Astrocyte of the cerebellum (primary cell): Measurements from ENCODE around the gene RNF220.

Experiments used
- DNase-seq: peaks from one replicate; pipeline ENCODE4 v3.0.0-alpha.2; 2011; ENCODE audit warnings: low read depth
- H3K4me3 ChIP-seq: 2 replicates; pipeline ENCODE4 v1.5.1; 2011; ENCODE audit warnings: mild to moderate bottlenecking, low read depth, low read length, moderate library complexity
- in situ Hi-C: cut with HindIII; loops from 2 replicates; pipeline ENCODE4 v1.10.0; 2017; ENCODE audit warnings: low sequenced_read_pairs
- TF ChIP-seq, protein P1 (sequence below): IDR thresholded peaks from 2 replicates; pipeline ENCODE4 v1.5.1; 2012; ENCODE audit warnings: low read length, low read depth, moderate library complexity, mild to moderate bottlenecking; ENCODE audit errors: missing control alignments

The RNF220 gene

GRCh38 chr1:44519035-44519676 is 114.1 kb downstream of the RNF220 start:
- no peak for DNase-seq
- H3K4me3 ChIP-seq: no peak overlapping the region
- TF ChIP-seq, protein P1, sequence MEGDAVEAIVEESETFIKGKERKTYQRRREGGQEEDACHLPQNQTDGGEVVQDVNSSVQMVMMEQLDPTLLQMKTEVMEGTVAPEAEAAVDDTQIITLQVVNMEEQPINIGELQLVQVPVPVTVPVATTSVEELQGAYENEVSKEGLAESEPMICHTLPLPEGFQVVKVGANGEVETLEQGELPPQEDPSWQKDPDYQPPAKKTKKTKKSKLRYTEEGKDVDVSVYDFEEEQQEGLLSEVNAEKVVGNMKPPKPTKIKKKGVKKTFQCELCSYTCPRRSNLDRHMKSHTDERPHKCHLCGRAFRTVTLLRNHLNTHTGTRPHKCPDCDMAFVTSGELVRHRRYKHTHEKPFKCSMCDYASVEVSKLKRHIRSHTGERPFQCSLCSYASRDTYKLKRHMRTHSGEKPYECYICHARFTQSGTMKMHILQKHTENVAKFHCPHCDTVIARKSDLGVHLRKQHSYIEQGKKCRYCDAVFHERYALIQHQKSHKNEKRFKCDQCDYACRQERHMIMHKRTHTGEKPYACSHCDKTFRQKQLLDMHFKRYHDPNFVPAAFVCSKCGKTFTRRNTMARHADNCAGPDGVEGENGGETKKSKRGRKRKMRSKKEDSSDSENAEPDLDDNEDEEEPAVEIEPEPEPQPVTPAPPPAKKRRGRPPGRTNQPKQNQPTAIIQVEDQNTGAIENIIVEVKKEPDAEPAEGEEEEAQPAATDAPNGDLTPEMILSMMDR: no peak
- in situ Hi-C loops: no loop called here

- in situ Hi-C loops: no loop called here
- no peak for DNase-seq
- no peak overlapping the region for H3K4me3 ChIP-seq
- TF ChIP-seq, protein P1: no peak
Measured at GRCh38 chr1:44521378-44522080, 116.5 kb downstream of the RNF220 start.

DNA sequence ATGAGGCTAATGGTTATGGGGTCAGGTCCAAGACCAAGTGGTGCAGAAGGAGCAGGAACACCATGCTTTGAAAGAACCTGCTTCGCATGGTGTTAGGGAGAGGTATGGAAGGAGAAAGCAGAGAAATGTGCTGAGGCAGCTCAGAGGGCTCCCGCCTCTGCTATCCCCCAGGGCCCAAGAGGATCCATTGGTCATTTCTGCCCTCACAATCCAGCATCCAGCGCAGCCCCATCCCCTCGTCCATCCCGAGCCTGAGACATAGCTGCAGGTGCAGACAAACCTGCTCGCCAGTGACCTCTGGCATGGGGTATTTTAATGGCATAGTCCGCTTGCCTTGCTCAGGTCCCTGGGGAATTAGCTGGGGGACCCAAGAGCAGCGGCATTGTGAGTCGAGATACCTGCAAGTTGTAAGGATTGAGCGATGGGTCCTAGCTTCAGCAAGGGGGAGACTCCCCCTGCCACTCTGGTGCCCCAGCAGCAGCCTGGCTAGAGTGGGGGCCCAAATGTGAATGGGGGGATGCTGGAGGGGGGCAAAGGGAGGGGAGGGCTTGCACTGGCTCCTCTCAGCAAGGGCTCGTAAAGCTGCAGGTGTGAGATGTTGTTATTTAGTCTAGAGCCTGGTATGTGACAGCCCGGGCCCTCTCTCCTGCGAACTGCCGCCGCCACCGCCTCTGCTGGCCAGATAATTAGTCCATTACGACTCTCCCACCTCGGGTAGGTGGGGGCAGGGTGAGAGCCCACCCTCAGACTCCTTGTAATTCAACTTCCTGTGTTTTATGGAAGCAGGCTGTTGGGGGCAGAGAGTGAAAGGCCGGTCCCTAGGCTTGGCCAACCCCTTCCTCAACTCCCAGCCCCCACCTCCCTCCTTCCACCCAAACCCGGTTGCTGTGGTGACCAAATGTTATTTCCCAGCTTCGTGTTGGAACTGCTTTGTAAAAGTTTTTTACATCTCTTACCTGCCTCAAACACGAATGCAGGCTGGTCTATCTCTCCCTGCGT is 118.8 kb downstream of the RNF220 start:
- DNase-seq: no peak
- H3K4me3 ChIP-seq: no peak overlapping the region
- in situ Hi-C loops: no loop called here
- TF ChIP-seq, protein P1: no peak

GRCh38 chr1:44524655-44525500 is 119.8 kb downstream of the RNF220 start:
- no peak for DNase-seq
- H3K4me3 ChIP-seq: no peak overlapping the region
- TF ChIP-seq, protein P1: no peak
- in situ Hi-C loops: no loop called here

DNA sequence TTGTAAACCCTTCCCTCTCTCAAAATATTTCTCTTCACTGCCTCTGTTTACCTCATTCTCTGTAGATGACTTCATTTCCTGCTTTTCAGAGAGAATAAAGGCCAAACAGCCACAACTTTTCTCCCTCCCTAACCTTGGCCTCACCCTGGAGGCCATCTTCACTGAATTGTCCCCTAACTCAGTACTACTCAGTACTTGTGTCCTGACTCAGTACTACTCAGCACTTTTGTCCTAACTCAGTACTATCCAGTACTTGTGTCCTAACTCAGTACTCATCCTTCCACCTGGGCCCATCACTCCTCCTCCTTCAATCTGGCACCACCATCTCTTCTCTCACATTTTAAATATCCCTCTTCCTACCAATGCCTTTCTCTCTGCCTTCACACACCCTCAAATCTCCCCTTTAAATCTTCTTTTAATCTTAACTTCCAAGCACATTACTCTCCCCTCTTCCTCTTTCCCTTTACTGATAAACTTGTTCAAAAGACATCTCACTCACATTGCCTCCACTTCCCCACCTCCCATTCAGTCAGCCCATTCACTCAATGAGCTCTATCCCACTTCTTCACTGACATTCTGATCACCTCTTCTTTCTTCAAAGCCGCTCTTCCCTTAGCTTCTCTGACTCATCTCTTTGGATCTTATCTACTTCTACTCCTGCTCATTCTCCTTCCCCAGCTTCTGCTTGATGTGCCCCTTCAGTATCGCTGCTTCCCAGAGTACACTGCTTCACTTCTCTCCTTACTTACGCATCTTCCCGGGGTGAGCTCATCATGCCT is 121.4 kb downstream of the RNF220 start:
- TF ChIP-seq, protein P1: no peak
- no peak for DNase-seq
- in situ Hi-C loops: no loop called here
- H3K4me3 ChIP-seq: no peak overlapping the region
